HEK293 (cell line): ENCODE measurements around the gene SF3B2.
A peak's percentile ranks its signal among the peaks of the same experiment; 100 is the strongest.

ENCODE experiments used
- CTCF ChIA-PET: fragments of 350-600 bp; formaldehyde crosslinking; extraction: SDS; loops from one replicate; lab custom pipeline; 2021; ENCODE audit warnings: antibody characterized with exemption; lab: Yijun Ruan, JAX
- POLR2A ChIA-PET: fragments of 300-600 bp; formaldehyde crosslinking; extraction: SDS; loops from one replicate; lab custom pipeline; 2020; ENCODE audit warnings: antibody characterized with exemption, inconsistent platforms; lab: Yijun Ruan, JAX
- H3K27ac ChIP-seq: fragments of 200-500 bp; sonication (Bioruptor generic); 2 replicates; pipeline ENCODE4 v1.5.1; 2014; ENCODE audit warnings: low read depth, low read length, control low read depth, inconsistent platforms; ENCODE audit errors: extremely low read depth
- H3K36me3 ChIP-seq, 2 experiments: fragments of 200-500 bp in 1 of 2; sonication (Bioruptor generic) in 1 of 2; 1 replicate in 1 of 2; 2 replicates in 1 of 2; pipeline ENCODE4 v1.5.1; 2014 to 2017; ENCODE audit warnings: inconsistent platforms in 2 of 2, low read length in 2 of 2; ENCODE audit not compliant: control insufficient read depth in 2 of 2, insufficient read depth in 1 of 2
- H3K4me1 ChIP-seq: fragments of 200-500 bp; sonication (Bioruptor generic); 2 replicates; pipeline ENCODE4 v1.5.1; 2014; ENCODE audit warnings: mild to moderate bottlenecking, low read length, inconsistent platforms; ENCODE audit not compliant: control insufficient read depth, insufficient read depth
- H3K4me3 ChIP-seq: 2 replicates; pipeline ENCODE4 v1.5.1; 2011; ENCODE audit warnings: low read depth, mild to moderate bottlenecking, control low read depth, low read length, moderate library complexity
- H3K9me3 ChIP-seq: fragments of 200-500 bp; sonication (Bioruptor generic); 2 replicates; pipeline ENCODE4 v1.5.1; 2014; ENCODE audit warnings: low read depth, low read length, inconsistent platforms; ENCODE audit not compliant: control insufficient read depth, insufficient read depth
- EGR2 ChIP-seq: fragments of 450-650 bp; formaldehyde crosslinking; IDR thresholded peaks from 2 replicates; pipeline ENCODE4 v1.5.1; 2016; ENCODE audit warnings: low read depth, missing biosample characterization, missing genetic modification characterization
- KLF10 ChIP-seq: fragments of 450-650 bp; IDR thresholded peaks from 2 replicates; pipeline ENCODE4 v1.5.1; 2018; ENCODE audit warnings: missing biosample characterization, mild to moderate bottlenecking, missing genetic modification characterization
- PRDM4 ChIP-seq: fragments of 450-650 bp; formaldehyde crosslinking; IDR thresholded peaks from 2 replicates; pipeline ENCODE4 v1.5.1; 2017; ENCODE audit warnings: missing biosample characterization, missing genetic modification characterization
- SCRT1 ChIP-seq: fragments of 450-650 bp; formaldehyde crosslinking; IDR thresholded peaks from 2 replicates; pipeline ENCODE4 v1.5.1; 2016; ENCODE audit warnings: missing biosample characterization, missing genetic modification characterization, borderline replicate concordance
- SCRT2 ChIP-seq: fragments of 450-650 bp; formaldehyde crosslinking; IDR thresholded peaks from 2 replicates; pipeline ENCODE4 v1.5.1; 2016; ENCODE audit warnings: missing biosample characterization, missing genetic modification characterization
- YY1 ChIP-seq: fragments of 450-650 bp; formaldehyde crosslinking; IDR thresholded peaks from 2 replicates; pipeline ENCODE4 v1.5.1; 2018; ENCODE audit warnings: missing biosample characterization, missing genetic modification characterization
- ZBTB20 ChIP-seq: fragments of 450-650 bp; formaldehyde crosslinking; IDR thresholded peaks from 2 replicates; pipeline ENCODE4 v1.5.1; 2016; ENCODE audit warnings: missing biosample characterization, missing genetic modification characterization
- ZBTB49 ChIP-seq: fragments of 450-650 bp; formaldehyde crosslinking; IDR thresholded peaks from 2 replicates; pipeline ENCODE4 v1.5.1; 2016; ENCODE audit warnings: missing biosample characterization, missing genetic modification characterization, low read depth
- ZFP3 ChIP-seq: fragments of 450-650 bp; formaldehyde crosslinking; IDR thresholded peaks from 2 replicates; pipeline ENCODE4 v1.5.1; 2016; ENCODE audit warnings: low read depth, missing biosample characterization, missing genetic modification characterization
- ZNF311 ChIP-seq: fragments of 450-650 bp; formaldehyde crosslinking; IDR thresholded peaks from 2 replicates; pipeline ENCODE4 v1.5.1; 2017; ENCODE audit warnings: missing biosample characterization, missing genetic modification characterization, borderline replicate concordance
- ZNF514 ChIP-seq: fragments of 450-650 bp; formaldehyde crosslinking; IDR thresholded peaks from 2 replicates; pipeline ENCODE4 v1.5.1; 2016; ENCODE audit warnings: missing biosample characterization, missing genetic modification characterization
- ZNF529 ChIP-seq: fragments of 450-650 bp; formaldehyde crosslinking; IDR thresholded peaks from 2 replicates; pipeline ENCODE4 v1.5.1; 2017; ENCODE audit warnings: missing genetic modification characterization, missing biosample characterization; ENCODE audit not compliant: insufficient replicate concordance
- ZNF548 ChIP-seq: fragments of 450-650 bp; formaldehyde crosslinking; IDR thresholded peaks from 2 replicates; pipeline ENCODE4 v1.5.1; 2016; ENCODE audit warnings: missing biosample characterization, missing genetic modification characterization
- ZXDB ChIP-seq: fragments of 450-650 bp; formaldehyde crosslinking; IDR thresholded peaks from 2 replicates; pipeline ENCODE4 v1.5.1; 2016; ENCODE audit warnings: missing biosample characterization, missing genetic modification characterization

SF3B2 gene

GRCh38 chr11:66106786-66107599 is 54.8 kb downstream of the SF3B2 start:
- Histone ChIP-seq H3K4me1 (no peaks in the 10 kb centered on the region; the same call in 1 of the 2 replicates), H3K36me3 (no peaks in the 10 kb centered on the region), H3K27ac (no peak overlapping the region), H3K9me3 (no peaks in the 10 kb centered on the region), H3K4me3 (no peak overlapping the region)
- POLR2A ChIA-PET, result interaction anchor here (0.6 to 1.1 kb wide), 2 partner anchors 9 to 17 kb away, joined by 3 read pairs; no protein-coding TSS in a partner anchor
- TF ChIP-seq EGR2 (tag by site-specific recombination) (peak; percentile 37; the same call in 1 of the 2 replicates), ZNF529 (tag by site-specific recombination) (no peak)
- TF ChIP-seq, all 188 proteins: peak for 1
- CTCF ChIA-PET, result interaction anchor here (2.0 to 2.1 kb wide), 2 partner anchors 27 to 39 kb away, joined by 5 to 11 read pairs; no protein-coding TSS in a partner anchor

DNA sequence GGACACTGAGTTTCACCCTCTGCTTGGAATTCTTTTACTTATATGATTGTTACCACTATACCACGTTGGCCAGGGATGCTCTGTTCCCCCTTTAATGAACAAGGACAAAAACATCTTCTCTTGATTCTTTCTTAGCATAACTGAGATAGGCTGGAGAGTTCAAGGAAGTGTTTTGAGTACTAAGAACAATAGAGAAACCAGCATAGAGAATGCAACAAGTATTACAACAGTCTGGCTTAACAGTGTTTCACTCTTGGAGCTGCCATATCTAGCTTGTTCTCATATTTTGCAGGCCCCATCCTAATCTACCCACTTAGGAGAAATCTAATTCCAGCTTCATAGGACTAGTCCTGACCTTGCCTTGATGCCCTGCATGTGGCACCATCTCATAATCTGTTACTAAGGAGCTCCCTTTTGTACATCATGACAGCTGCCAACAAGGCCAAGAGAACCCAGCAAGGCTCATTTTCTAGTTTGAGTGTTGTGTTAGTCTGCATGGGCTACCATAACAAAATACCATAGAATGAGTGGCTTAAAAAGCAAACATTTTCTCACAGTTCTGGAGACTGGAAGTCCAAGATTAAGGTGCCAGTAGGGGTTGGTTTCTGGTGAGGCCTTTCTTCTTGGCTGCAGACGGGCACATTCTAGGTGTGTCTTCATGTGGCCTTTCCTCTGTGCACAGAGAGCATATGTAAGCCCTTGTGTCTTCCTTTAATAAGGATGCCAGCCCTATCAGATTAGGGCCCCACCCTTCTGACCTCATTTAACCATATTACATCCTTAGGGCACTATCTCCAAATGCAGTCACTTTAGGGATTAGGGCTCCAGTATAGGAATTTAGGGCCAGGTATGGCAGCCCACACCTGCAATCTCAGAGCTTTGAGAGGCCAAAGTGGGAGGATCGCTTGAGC is 55.7 kb downstream of the SF3B2 start:
- H3K27ac ChIP-seq, result no peak overlapping the region
- ChIA-PET POLR2A (interaction anchor here (0.6 to 1.1 kb wide), 2 partner anchors 8 to 18 kb away, joined by 3 read pairs; no protein-coding TSS in a partner anchor), CTCF (interaction anchor here (2.0 to 2.1 kb wide), 2 partner anchors 26 to 40 kb away, joined by 5 to 11 read pairs; no protein-coding TSS in a partner anchor)
- no peaks in the 10 kb centered on the region for H3K9me3 ChIP-seq
- no peak overlapping the region for H3K4me3 ChIP-seq
- no peaks in the 10 kb centered on the region for H3K36me3 ChIP-seq
- H3K4me1 ChIP-seq, result no peaks in the 10 kb centered on the region; the same call in 1 of the 2 replicates
- TF ChIP-seq ZNF311 (tag by site-specific recombination), result no peak
- TF ChIP-seq ZBTB49 (tag by site-specific recombination), result no peak
- TF ChIP-seq PRDM4 (tag by site-specific recombination), result no peak
- no peak for TF ChIP-seq ZFP3
- no peak for TF ChIP-seq ZBTB20 (tag by site-specific recombination)
- TF ChIP-seq ZNF548 (tag by site-specific recombination), result peak; percentile 50; the same call in 1 of the 2 replicates
- TF ChIP-seq ZXDB (tag by site-specific recombination), result no peak
- peak; percentile 51; the same call in 1 of the 2 replicates for TF ChIP-seq SCRT2 (tag by site-specific recombination)
- TF ChIP-seq KLF10 (tag by site-specific recombination), result no peak
- TF ChIP-seq SCRT1 (tag by site-specific recombination), result 0 out of 2 replicates have a peak, but pooled peaks have one; percentile 12
- no peak for TF ChIP-seq ZNF529 (tag by site-specific recombination)
- no peak for TF ChIP-seq ZNF514 (tag by site-specific recombination)
- no peak for TF ChIP-seq YY1 (tag by site-specific recombination)
